KMS-11 (cell line): ENCODE results near the gene RNF144A.

Experiments
- H2AFZ ChIP-seq: fragments of 200-600 bp; sonication (generic); 2 replicates; pipeline ENCODE4 v1.6.1; 2016; ENCODE audit warnings: antibody characterized with exemption, mixed run types, low read depth
- H3K27ac ChIP-seq: fragments of 200-600 bp; sonication (generic); 2 replicates; pipeline ENCODE4 v1.6.1; 2016; ENCODE audit warnings: mild to moderate bottlenecking, mixed run types
- H3K27me3 ChIP-seq: fragments of 200-600 bp; sonication (generic); 2 replicates; pipeline ENCODE4 v1.6.1; 2017; ENCODE audit warnings: mild to moderate bottlenecking, low read depth, mixed run types, moderate library complexity; ENCODE audit not compliant: insufficient read depth
- H3K36me3 ChIP-seq: fragments of 200-600 bp; sonication (generic); 2 replicates; pipeline ENCODE4 v1.6.1; 2017; ENCODE audit warnings: mild to moderate bottlenecking, mixed run types; ENCODE audit not compliant: insufficient read depth
- H3K4me1 ChIP-seq: fragments of 200-600 bp; sonication (generic); 2 replicates; pipeline ENCODE4 v1.6.1; 2016; ENCODE audit warnings: mild to moderate bottlenecking, low read depth, mixed run types; ENCODE audit not compliant: poor library complexity, severe bottlenecking
- H3K4me2 ChIP-seq: fragments of 200-600 bp; sonication (generic); 2 replicates; pipeline ENCODE4 v1.7.0; 2016; ENCODE audit warnings: mild to moderate bottlenecking, mixed run types
- H3K4me3 ChIP-seq: fragments of 200-600 bp; sonication (generic); IDR thresholded peaks from 2 replicates; pipeline ENCODE4 v1.6.1; 2017; ENCODE audit warnings: low read depth, low read length, mixed read lengths; ENCODE audit not compliant: insufficient read depth
- H3K79me2 ChIP-seq: fragments of 200-600 bp; sonication (generic); 2 replicates; pipeline ENCODE4 v1.6.1; 2016; ENCODE audit warnings: low read depth, mixed run types; ENCODE audit not compliant: insufficient read depth
- H3K9ac ChIP-seq: fragments of 200-600 bp; sonication (generic); 2 replicates; pipeline ENCODE4 v1.6.1; 2016; ENCODE audit warnings: mild to moderate bottlenecking, mixed run types
- H4K20me1 ChIP-seq: fragments of 200-600 bp; sonication (generic); 2 replicates; pipeline ENCODE4 v1.6.1; 2016; ENCODE audit warnings: mild to moderate bottlenecking, mixed run types; ENCODE audit not compliant: insufficient read depth
- CTCF ChIP-seq: fragments of 200-600 bp; sonication (generic); conservative IDR thresholded peaks from 2 replicates; pipeline ENCODE4 v1.6.1; 2017; ENCODE audit warnings: low read depth, mild to moderate bottlenecking, antibody characterized with exemption, low read length, moderate library complexity, mixed read lengths

Gene RNF144A

GRCh38 chr2:6973895-6974545 lies 56.8 kb downstream of the RNF144A start:
- Histone ChIP-seq H3K27me3 (no peaks in the 10 kb centered on the region), H3K4me3 (no peak overlapping the region), H2AFZ (no peak overlapping the region), H3K4me2 (no peak overlapping the region), H3K27ac (no peak overlapping the region), H3K36me3 (no peaks in the 10 kb centered on the region), H3K4me1 (no peaks in the 10 kb centered on the region), H3K79me2 (no peaks in the 10 kb centered on the region), H3K9ac (no peak overlapping the region), H4K20me1 (no peaks in the 10 kb centered on the region)
- TF ChIP-seq CTCF: no peak

- no peak for TF ChIP-seq CTCF
- no peak overlapping the region for H3K9ac ChIP-seq
- no peaks in the 10 kb centered on the region for H3K4me1 ChIP-seq
- H3K27ac ChIP-seq: no peak overlapping the region
- no peak overlapping the region for H2AFZ ChIP-seq
- no peak overlapping the region for H3K4me3 ChIP-seq
- H3K27me3 ChIP-seq: no peaks in the 10 kb centered on the region
- no peaks in the 10 kb centered on the region for H4K20me1 ChIP-seq
- H3K36me3 ChIP-seq: no peaks in the 10 kb centered on the region
- H3K4me2 ChIP-seq: no peak overlapping the region
- H3K79me2 ChIP-seq: no peaks in the 10 kb centered on the region
Observed at GRCh38 chr2:6975988-6976387, 58.8 kb downstream of the RNF144A start.

- Histone ChIP-seq H3K79me2 (no peaks in the 10 kb centered on the region), H3K9ac (no peak overlapping the region), H3K4me1 (no peaks in the 10 kb centered on the region), H3K4me2 (no peak overlapping the region), H3K27ac (no peak overlapping the region), H2AFZ (no peak overlapping the region), H4K20me1 (no peaks in the 10 kb centered on the region), H3K27me3 (no peaks in the 10 kb centered on the region), H3K36me3 (no peaks in the 10 kb centered on the region), H3K4me3 (no peak overlapping the region)
- no peak for TF ChIP-seq CTCF
Observed at GRCh38 chr2:6977113-6977741, 60.0 kb downstream of the RNF144A start.

- H2AFZ ChIP-seq: no peak overlapping the region
- no peak overlapping the region for H3K4me2 ChIP-seq
- no peaks in the 10 kb centered on the region for H3K36me3 ChIP-seq
- no peaks in the 10 kb centered on the region for H3K79me2 ChIP-seq
- TF ChIP-seq CTCF: no peak
- H3K27me3 ChIP-seq: no peaks in the 10 kb centered on the region
- no peaks in the 10 kb centered on the region for H4K20me1 ChIP-seq
- no peak overlapping the region for H3K4me3 ChIP-seq
- no peaks in the 10 kb centered on the region for H3K4me1 ChIP-seq
- H3K9ac ChIP-seq: no peak overlapping the region
- H3K27ac ChIP-seq: no peak overlapping the region
Observed at GRCh38 chr2:6977786-6978185, 60.6 kb downstream of the RNF144A start.
